ENCODE data around the gene ARHGEF12.

DNA sequence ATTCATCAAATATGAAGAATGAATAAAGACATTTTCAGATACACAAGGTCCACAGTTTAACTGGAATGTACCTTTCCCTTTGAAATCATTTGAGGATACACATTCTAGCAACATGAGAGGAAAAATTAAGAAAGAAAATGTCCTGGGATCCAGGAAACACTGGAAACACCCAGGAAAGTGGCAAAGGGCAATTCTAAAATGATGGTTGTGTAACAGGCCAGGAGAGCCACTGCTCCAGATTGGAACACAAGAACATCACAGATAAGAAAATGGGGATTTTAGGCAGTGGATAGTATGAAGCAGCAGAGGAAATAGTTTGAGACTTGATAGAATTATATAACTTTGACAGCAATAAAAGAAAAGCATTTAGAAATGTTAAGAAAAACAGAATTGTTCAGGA, 119.3 kb downstream of the ARHGEF12 start:
- TF ChIP-seq EZH2 (IDR thresholded peaks at IDR 0.05; ENCODE audit: borderline replicate concordance, insufficient read depth, low read depth, low read length, poor library complexity, severe bottlenecking), result no peak
- TF ChIP-seq, protein P1, sequence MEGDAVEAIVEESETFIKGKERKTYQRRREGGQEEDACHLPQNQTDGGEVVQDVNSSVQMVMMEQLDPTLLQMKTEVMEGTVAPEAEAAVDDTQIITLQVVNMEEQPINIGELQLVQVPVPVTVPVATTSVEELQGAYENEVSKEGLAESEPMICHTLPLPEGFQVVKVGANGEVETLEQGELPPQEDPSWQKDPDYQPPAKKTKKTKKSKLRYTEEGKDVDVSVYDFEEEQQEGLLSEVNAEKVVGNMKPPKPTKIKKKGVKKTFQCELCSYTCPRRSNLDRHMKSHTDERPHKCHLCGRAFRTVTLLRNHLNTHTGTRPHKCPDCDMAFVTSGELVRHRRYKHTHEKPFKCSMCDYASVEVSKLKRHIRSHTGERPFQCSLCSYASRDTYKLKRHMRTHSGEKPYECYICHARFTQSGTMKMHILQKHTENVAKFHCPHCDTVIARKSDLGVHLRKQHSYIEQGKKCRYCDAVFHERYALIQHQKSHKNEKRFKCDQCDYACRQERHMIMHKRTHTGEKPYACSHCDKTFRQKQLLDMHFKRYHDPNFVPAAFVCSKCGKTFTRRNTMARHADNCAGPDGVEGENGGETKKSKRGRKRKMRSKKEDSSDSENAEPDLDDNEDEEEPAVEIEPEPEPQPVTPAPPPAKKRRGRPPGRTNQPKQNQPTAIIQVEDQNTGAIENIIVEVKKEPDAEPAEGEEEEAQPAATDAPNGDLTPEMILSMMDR (IDR thresholded peaks at IDR 0.05), result no peak
